ENCODE data around the gene TMED8. TPM values are rescaled to one million over a fixed set of nuclear protein-coding genes. Genes with fewer than 3 reads are reported as not detected.
"Not testable (repeated sequence)": the region's sequence is repeated elsewhere in the genome, so short reads cannot be mapped to it uniquely, and the experiment has no call there.

TMED8 gene
- total RNA-seq, 1 donor from 2014 or later, result 13.3 TPM

GRCh38 chr14:77322951-77323350 is 53.9 kb downstream of the TMED8 start:
- no peak for DNase-seq (ENCODE audit: low spot score)

GRCh38 chr14:77322250-77322902 is 54.5 kb downstream of the TMED8 start:
- DNase-seq (ENCODE audit: low spot score), result no peak

GRCh38 chr14:77320238-77320935 is 56.5 kb downstream of the TMED8 start, which contains the start of gene POMT2:
Gene POMT2 (minus strand): TSS chr14:77320883. CDS start chr14:77320681, 202 bp downstream.
- DNase-seq (ENCODE audit: low spot score), result peak; percentile 95

GRCh38 chr14:77319422-77319821 is 57.5 kb downstream of the TMED8 start:
- DNase-seq (ENCODE audit: low spot score), result no peak

GRCh38 chr14:77318756-77319155 is 58.1 kb downstream of the TMED8 start:
- DNase-seq (ENCODE audit: low spot score), result not testable (repeated sequence)

GRCh38 chr14:77318006-77318553 is 58.8 kb downstream of the TMED8 start:
- no peak for DNase-seq (ENCODE audit: low spot score)

DNA sequence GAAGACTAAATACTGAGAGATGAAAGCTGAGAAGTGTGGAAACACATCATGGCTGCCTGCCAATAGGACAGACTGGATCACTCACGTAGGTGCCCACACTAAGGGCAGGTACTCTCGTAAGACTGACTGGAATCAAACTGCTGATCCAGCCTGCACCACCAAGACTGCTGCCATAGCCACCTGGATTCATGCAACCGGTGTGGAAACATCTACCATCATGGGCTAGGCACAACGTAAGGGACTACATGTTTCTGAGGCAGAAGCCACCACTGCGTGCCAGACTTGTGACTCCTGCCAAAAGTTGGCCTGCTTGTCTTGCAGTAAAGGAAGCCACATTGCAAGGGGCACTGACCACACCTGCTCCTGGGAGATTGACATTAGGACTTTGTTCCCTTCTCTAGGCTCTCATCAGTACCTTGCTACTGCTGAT is 60.0 kb downstream of the TMED8 start:
- DNase-seq (ENCODE audit: low spot score), result no peak

GRCh38 chr14:77316195-77316505 is 60.7 kb downstream of the TMED8 start:
- no peak for DNase-seq (ENCODE audit: low spot score)

- DNase-seq (ENCODE audit: low spot score), result no peak
These were observed 62.1 kb downstream of the TMED8 start for GRCh38 chr14:77314539-77315457.

DNA sequence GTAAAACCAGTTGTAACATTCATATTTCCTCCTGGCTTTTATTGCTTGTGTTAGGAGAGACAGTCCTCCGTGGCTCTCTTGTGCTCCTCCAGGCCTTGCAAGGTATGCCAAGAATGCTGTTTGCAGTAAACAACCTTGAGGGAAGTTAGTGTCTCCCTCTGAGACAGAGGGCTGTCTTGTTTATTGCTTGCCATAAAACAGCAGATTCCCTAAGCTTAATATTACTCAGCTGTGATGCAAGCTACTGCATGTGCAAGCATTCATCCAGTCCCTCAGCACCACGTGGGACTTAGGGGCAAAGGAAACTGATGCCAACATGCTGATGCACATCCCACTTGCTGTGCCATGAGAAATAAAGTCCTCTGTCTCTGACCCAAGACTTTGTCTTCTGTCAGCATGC is 62.9 kb downstream of the TMED8 start:
- no peak for DNase-seq (ENCODE audit: low spot score)

- no peak for DNase-seq (ENCODE audit: low spot score)
These were observed 63.5 kb downstream of the TMED8 start for GRCh38 chr14:77313371-77313770.

- DNase-seq (ENCODE audit: low spot score), result no peak
These were observed 65.7 kb downstream of the TMED8 start for GRCh38 chr14:77311217-77311616.

DNA sequence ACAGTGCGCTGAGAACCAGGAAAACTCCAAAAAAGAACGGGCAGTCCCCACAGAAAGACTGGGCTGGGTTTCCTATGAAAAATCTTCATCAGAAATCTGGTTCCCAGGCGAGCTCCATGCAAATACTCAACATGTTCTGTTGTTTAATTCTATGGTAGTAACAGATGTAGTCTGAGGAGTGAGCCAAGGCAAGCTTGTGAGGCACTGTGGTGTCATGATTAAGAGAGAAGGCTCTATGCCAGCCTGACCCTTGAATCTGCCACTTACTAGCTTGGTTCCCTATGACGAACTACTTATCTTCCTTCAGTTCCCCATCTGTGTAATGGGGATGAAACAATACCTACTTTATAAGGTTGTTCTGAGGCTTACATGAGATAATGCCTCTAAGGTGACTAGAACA is 66.9 kb downstream of the TMED8 start:
- DNase-seq (ENCODE audit: low spot score), result no peak

GRCh38 chr14:77309131-77309530 is 67.8 kb downstream of the TMED8 start:
- no peak for DNase-seq (ENCODE audit: low spot score)

- no peak for DNase-seq (ENCODE audit: low spot score)
These were observed 69.9 kb downstream of the TMED8 start for GRCh38 chr14:77306851-77307496.

GRCh38 chr14:77306416-77306815 is 70.5 kb downstream of the TMED8 start:
- DNase-seq (ENCODE audit: low spot score), result no peak

DNA sequence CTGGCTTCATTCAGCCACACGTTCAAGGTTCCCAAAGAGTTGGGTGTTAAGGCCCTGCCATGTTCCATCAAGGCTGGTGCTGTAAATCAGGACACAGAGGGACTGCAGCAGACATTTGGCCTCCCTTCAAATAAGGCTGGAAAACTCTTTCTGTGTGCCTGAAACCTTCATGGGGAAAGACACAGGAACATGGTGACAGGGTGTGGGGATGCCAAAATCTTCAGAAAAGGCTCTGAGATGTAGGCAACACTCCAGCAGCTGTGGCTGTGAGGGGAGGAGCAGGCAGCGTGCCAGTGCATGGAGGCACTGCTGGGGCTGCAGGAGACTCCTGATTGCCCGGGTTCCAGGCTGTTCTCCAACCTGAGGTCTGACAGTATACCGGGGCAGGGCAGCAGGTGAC is 71.2 kb downstream of the TMED8 start:
- no peak for DNase-seq (ENCODE audit: low spot score)

DNA sequence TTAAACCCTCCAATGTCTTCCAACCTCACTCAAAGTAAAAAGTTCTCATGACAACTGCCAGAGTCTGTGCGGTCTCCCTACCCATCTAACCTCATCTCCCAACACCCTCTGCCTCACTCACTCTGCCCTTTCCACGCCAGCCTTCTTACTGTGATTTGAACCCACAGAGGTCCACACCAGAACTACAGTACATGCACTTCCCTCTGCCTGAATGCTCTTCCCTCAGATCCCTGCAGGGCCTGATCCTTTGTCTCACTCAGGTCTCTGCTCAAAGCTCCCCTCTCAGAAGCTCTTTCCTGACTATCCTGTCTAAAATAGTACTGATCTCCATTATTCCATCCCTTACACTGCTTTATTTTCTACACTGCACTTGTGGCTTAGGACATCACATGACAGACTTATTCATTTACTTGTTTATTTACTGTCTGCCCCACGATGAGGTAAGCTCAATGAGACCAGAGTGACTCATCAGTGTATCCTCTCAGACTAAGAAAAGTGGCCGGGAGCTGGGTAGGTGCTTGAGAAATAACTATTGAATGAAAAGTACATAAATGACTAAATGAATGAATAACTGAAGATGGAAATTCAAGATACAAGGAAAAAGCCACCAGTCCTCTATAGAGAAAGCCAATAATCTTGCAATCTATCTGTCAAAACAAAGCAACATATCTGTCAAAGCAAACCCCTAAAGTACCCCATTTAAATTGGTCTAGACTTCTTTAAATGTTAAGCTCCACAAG is 73.3 kb downstream of the TMED8 start:
- DNase-seq (ENCODE audit: low spot score), result peak; percentile 56

DNA sequence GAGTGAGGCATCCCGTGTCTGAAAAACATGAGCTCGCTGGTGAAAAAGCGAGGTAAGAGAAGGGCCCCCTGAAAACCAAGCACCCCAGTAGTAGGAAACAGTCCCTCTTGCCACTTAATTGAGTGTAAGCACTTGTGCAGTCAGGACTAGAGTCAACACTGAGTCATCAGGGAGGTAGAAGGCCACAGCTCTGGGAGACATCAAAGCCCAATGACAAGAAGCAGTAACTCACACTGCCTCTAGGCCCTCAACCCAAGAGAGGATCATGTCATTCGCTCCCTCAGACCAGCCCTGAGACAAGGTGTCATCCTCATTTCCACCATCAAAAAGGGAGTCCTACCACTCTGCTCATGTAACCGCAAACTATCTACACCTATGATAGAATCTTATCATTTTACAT is 74.0 kb downstream of the TMED8 start:
- no peak for DNase-seq (ENCODE audit: low spot score)

GRCh38 chr14:77301103-77301502 is 75.8 kb downstream of the TMED8 start:
- DNase-seq (ENCODE audit: low spot score), result peak; percentile 79

DNA sequence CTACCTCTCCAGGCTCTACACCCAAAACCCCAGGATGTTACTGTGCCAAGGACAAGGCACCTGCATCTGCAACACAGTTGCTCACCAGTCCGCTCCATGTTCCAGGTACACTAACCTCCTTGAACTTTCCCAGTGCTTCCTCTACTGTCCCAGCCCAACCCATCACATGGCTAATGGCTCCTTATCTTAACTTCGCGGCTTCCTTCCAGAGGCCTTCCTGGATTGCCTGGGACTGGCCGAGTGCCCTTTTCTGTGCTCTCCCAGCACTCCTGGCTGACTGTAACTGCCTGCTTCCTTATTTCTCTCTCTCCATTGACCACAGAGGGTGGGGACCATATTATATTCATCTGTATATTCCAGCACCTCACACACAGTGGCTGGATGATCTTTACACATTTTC is 77.1 kb downstream of the TMED8 start:
- no peak for DNase-seq (ENCODE audit: low spot score)
